Activated CD4-positive, alpha-beta T cell treated with anti-CD3 and anti-CD28 coated beads, Interleukin-10, Interleukin-2, amounts not matched to agents 100 ng/mL and 50 ng/mL, durations not matched to agents 16 hours and 8 hours (primary cell): ENCODE results near the gene HSDL2.
"Not testable (repeated sequence)": the region's sequence is repeated elsewhere in the genome, so short reads cannot be mapped to it uniquely, and the experiment has no call there.

Experiments
- DNase-seq: peaks from one replicate; pipeline ENCODE4 v3.0.0-alpha.2; 2020

The HSDL2 gene

DNA sequence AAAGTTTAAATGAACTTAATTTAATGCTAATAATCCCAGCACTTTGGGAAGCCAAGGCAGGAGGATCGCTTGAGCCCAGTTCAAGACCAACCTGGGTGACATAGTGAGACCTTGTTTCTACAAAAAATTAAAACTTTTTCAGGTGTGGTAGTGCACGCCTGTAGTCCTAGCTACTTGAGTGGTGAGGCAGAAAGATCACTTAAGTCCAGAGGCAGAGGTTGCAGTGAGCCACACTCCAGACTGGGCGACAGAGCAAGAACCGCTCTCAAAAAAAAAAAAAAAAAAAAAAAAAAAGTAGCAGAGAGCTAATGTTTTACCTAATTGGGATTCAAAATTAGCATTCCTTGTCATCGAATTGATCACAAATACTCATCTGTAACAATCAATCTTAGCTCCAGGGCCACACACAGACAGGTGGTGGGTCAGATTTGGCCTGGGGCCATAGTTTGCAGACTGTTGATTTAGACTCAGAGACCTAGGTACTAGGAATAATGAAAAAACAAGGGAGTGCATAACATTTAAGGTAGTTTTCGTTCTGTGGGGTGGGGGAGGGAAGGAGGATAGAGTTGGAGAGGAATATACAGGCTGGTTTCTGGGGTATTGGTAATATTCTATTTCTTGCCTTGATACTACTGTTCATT is 21.4 kb downstream of the HSDL2 start:
- no peak for DNase-seq

DNA sequence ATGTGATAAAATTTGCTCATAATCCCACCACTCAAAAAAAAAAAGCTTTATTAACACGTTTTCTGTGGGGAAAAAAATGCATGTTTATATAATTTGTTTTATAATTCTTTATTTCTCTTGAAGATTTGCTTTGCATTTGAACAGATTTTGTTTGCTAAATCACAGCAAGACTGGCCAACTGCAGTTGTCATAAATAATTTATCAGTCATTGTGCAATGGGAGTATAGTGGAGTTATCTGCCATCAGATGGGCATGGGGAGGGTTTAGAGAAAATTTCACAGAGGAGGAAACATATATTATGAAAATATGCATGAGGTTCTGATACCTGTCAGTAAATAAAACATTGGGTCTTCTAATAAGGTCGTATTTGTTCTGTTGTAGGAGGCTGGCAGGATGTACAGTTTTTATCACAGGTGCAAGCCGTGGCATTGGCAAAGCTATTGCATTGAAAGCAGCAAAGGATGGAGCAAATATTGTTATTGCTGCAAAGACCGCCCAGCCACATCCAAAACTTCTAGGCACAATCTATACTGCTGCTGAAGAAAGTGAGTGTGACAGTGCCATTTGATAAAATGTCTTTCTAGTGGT is 23.8 kb downstream of the HSDL2 start:
- DNase-seq, result no peak

DNA sequence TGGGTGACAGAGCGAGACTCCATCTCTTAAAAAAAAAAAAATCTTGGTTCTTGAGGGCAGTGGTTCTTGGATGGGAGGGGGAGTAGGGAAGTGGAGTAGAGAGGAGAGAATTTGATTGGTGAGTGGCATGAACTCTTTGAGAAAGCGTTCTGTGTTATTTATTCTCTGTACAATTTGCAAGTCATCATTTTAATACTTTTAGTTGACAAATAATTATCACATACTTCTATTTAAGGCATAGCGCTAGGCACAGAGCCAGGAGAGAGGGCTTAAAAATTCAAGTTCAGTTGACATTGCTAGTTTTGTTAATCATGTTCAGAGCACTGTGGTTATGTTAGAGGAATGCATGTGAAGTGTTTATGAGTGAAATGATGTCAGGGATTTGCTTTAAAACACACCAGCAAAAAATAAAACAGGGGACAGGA is 24.6 kb downstream of the HSDL2 start:
- no peak for DNase-seq

DNA sequence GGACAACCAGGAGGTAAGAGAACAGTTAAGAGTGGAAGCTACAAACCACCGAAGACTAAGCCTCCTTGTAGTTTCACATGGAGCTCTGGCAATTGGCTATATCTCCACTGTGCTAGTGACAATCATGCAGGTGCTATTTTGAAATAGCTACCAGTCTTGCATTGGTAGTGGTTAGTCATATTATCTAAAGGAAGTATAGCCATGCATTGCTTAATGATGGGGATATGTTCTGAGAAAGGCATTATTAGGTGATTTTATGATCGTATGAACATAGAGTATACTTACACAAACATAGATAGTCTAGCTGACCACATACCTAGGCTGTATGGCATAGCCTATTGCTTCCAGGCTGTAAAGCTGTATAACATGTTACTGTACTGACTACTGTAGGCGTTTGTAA is 28.4 kb downstream of the HSDL2 start:
- no peak for DNase-seq

DNA sequence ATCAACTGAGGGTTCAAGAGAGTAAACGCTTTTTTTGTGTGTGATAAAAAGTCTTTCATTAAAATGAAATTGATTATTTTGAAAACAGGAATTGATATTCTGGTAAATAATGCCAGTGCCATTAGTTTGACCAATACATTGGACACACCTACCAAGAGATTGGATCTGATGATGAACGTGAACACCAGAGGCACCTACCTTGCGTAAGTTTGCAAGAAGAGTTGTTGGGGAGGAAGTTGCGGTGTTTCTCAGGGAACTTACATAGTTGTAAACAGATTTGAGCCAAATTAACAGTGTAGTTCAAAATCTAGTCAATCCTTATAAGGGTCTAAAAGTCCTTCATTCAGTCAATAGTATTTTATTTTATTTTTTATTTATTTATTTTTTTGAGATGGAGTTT is 28.9 kb downstream of the HSDL2 start:
- DNase-seq, result no peak

DNA sequence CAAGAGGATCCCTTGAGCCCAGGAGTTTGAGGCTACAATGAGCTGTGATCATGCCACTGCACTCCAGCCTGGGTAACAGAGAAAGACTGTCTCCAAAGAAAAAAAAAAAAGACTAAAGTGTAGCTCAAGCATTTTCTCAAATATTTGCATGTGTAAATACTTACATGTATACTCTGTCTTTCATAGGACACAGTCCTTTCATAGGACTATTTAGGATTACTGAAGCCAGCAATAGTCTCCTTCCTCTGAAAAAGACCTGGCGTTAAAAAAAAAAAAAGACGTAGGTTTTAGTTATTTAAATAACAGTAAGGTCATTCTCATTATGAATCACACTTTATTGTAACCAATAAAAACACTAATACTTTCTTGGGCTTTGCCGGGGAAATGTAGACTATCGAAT is 29.9 kb downstream of the HSDL2 start:
- no peak for DNase-seq

DNA sequence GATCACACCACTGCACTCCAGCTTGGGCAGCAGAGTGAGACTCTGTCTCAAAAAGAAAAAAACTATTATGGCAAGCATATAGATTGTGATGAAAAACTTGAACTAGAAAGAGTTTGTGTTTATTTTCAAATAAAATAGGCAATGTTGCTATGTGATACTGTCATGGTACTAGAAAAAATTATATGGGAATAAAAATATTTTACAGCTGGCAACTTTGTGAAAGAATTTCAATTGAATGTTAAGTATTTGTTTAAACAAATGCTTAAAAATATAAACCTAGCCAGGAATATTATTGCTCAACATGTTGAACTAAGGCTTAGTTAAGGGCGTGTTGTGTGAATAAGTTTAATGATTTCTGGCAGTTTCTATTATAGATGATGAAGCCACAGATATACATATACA is 31.7 kb downstream of the HSDL2 start:
- DNase-seq, result no peak

DNA sequence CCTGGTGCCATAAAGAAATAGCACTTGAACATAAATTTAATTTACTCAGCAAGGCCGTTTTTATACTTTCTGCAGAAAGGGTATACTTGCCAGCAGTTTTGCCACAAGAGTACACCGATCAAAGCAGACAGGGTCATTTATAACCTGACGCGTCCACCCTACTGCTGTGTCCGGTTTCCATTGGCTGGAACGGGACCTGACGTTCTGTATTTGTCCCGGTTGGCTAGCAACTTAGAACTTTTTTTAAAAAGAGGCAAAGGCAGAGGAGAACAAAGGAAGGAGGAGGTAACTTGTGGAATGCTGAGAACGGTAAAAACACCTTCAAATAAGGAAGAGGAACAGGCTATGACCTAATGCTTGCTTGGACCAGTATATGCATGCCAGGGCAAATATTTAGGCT is 33.8 kb downstream of the HSDL2 start:
- DNase-seq, result not testable (repeated sequence)

DNA sequence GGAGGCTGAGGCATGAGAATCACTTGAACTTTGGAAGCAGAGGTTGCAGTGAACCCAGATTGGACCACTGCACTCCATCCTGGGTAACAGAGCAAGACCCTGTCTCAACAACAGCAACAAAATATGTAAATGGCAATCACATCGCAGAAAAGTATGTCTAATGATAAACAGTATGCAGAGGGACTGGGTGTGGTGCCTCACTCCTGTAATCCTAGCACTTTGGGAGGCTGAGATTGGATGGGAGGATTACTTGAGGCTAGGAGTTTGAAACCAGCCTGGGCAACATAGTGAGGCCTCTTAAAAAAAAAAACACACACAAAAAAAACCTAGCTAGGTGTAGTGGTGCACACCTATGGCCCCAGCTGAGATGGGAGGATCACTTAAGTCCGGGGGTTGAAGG is 40.3 kb downstream of the HSDL2 start:
- DNase-seq, result no peak

DNA sequence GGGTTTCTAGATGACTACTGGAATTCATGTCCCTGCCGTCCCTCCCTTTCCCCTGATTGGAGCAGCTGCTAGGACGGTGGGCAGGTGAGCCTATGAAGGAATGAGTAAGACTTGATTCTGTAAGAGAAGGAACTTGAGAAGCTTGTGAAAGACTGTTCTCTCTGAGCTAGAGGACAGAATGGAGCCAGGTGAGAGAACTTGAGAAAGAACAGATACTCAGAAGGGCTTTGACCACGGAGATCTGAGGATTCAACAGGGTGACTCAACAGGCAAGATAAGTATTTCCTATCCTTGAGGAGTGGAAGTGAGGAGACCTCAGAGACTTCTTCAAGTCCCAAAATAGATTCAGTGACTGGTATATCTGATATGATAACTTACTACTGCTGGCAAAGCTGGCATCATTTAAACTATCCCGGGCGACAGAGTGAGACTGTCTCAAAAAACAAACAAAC is 41.9 kb downstream of the HSDL2 start:
- peak; percentile 4 for DNase-seq

DNA sequence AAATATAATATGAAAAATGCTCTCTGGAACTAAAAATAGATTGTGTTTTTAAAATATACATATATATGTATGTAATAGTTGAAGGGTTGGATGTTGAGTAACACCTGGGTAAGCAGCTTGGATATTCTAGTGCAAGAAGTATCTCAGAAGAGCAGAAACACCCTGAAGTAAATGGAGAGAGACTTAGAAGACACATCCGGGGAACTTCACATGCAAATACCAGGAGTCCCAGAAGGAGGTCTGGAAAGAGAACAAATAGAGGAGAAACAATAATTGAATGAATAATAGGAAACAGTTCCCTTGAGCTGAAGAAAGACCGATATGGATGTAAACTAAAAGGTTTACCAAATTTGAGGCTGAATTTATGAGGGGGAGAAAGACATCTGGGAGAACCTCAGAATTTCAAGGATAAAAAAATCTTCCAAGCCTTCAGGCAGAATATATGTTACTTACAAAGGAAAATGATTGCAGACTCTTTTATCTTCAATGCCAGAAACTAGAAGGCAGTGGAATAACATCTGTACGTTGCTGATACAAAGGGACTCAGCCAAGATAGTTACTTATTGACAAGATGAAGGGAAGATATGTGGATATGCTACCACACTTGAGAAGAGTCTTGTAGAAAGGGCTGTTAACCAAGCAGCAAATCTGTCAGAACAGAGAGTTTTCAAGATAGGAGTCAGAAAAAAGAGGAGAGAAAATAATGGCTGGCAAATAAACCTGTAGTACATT is 42.7 kb downstream of the HSDL2 start:
- DNase-seq, result no peak

DNA sequence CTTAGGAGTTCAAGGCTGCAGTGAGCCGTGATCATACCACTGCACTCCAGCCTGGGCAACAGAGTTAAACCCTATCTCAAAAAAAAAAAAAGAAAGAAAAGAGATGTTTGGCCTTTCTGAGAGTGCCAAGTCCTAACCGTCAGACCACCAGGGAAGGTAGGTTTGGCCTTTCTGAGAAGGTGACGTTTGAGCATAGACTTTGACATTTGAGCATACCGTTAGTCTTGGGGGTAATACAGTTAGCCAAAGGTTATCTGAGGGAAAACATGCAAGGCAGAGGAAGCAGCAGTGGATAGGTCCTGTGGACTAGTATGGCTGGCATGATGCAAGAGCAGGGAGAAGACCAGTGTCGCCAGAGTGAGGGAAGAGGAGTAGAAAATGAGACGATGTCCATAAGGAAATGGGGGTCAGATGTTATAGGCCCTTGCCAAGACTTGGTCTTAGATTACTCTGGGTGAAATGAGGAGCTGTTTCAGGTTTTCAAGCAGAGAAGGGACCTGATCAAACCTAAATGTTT is 50.2 kb downstream of the HSDL2 start:
- DNase-seq, result no peak

DNA sequence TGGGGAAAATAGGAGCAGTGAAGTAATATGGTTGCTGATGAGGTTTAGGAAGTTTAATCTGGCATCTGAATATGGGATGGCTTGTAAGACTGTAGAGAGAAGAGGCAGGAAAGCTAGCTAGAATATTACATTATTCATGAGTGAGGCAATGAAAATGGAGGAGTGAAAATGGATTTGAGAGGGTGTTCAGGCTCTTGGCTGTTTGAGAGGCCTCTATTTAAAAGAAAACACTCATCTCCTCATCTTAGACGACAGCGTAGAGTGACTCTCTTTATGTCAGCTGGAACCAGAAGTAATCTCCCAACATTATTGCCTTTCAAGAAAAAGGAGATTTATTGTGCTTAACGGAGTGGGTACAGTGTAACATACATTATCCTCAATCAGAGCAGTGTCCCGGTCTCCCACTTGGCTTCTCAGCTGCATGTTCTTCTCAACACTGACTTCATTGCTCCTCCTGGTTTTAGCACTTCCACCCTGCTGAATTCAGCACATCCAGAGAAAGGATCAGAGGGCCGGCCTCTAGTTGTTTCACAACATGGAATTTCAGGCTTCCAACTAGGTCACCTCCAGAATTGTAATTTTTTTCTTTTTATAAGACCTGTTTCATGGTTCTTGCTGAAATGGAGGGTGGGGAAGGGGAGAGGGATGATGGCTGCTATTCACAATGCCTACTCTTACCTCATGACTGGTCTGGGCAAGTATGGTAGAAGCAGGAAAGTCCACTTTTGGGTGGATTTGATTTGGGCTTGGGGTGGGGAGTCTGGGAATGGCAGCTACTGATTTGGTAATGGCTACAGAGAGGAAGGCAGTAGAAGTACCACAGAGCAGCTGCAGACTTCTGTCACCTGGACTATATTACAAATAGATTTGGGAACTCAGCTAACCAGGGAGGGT is 53.8 kb downstream of the HSDL2 start:
- no peak for DNase-seq

DNA sequence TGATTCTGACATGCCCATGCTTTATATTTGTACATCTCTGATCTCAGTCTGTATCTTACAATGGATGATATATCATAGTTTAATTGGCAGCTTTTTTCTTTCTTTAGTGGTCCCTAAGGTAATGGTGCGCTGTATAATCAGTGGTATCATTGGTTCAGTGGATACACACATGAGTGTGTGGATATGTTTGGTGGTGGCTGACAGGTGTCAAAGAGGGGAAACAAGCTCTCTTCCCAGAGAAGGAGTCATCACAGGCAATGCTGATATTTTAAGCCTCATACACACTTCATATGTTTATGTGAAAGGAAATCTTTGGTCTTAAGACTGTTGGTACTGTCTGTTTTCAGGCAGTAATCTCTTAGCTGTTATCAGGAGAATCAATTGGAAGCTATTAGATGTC is 54.6 kb downstream of the HSDL2 start:
- no peak for DNase-seq

DNA sequence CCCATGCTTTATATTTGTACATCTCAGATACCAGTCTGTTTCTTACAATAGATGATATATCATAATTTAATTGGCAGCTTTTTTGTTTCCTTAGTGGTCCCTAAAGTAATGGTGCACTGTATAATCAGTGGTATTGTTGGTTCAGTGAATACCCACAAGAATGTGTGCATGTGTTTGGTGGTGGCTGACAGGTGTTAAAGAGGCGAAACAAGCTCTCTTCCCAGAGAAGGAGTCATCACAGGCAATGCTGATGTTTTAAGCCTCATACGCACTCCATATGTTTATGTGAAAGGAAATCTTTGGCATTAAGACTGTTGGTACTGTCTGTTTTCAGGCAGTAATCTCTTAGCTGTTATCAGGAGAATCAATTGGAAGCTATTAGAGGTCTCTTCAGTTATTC is 57.5 kb downstream of the HSDL2 start:
- no peak for DNase-seq

DNA sequence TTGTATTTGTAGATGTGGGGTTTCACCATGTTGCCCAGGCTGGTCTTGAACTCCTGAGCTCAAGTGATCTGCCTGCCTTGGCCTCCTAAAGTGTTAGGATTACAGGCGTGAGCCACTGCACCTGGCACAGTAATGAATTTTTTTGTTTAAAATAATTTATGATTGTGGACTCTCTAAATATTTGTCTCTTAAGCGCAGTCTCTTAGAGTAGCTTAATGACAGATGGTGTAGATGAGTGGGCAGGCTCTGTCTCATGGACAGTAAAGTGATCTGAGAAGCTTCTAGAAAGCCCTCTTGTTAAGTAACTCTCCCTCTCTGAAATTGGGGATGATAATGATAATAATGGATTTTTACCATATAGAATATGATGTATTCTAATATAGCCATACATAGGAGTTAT is 59.3 kb downstream of the HSDL2 start:
- no peak for DNase-seq

DNA sequence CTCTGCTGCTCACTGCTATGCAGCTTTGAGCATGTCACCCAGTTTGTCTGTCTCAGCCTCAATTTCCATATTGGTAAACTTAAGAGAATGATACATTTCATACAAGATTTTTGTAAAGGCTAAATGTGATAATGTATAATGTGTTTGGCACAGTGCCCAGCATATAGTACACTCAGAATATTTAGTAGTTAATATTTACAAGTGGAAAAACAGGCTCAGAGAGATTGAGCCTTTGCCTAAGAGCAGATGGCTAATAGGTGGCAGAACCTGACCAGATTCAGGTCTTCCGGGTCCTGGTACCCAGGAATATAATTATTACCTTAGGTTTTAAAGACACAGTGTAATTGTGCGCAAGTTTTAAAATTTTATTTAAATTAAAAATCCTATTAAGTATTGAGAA is 59.9 kb downstream of the HSDL2 start:
- DNase-seq, result no peak

DNA sequence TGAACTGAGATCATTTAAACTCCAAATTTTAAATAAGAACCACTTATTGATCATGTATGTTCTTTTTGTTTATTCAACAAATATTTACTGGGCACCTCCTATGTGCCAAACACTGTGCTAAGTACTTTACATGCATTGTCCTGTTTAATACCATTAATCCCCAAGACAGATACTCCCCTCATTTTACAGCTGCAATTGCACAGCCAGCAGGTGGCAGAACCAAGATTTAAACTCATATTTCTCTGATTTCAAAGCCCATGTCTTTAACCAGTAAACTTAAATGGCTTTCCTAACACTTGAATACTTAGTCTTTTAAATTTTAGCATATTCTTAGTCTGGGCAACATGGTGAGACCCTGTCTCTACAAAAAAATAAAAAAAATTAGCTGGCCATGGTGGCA is 63.3 kb downstream of the HSDL2 start:
- DNase-seq, result peak; percentile 10

DNA sequence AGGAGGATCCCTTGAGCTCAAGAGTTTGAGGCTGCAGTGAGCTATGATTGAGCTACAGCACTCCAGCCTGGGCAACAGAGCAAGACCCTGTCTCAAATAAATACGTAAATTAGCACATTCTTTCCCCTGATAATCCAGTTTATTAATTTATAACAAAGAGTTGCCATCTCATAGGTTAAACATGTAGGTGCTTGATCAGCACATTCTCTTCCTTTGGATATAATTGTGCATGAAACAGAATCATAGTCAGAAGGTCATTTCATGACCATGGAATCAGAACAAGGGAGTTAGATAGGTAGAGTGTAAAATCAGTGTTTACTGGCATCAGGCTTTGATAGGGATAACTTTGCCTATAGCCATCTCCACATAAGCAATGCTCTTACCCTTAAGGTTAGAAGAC is 63.7 kb downstream of the HSDL2 start:
- no peak for DNase-seq

DNA sequence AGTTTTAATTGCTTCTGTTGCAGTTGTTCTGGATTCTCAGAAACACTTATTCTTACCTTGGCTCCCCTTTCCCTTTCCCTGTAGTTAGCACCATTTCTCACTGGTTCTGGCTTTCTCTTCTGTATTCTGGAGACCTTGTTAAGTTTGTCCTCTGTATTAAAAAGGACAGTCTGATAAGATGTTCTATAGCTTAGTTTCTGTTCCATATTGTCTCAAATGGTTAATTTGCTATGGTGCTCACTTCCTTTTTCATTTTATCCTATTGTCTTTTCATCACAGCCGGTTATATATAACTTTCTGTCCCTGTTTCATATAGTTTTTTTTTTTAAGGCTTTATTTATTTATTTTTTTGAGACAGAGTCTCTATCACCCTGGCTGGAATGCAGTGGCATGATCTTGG is 65.3 kb downstream of the HSDL2 start:
- DNase-seq, result no peak

DNA sequence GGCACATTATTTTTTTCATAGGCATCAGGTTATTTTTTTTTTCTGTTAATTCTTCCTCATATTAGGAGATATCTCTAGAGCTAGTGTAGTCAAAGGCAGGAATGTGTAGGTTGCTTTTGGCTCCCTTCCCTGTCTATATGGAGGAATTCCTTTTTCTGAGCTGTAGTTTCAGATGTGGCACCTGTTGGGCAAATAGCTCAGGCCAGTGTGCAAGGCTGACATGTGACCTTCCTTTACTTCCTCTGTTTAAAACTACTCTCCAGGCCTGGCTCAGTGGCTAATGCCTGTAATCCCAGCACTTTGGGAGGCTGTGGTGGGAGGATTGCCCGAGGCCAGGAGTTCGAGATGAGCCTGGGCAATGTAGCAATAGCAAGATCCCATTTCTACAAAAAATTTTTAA is 66.2 kb downstream of the HSDL2 start:
- no peak for DNase-seq

DNA sequence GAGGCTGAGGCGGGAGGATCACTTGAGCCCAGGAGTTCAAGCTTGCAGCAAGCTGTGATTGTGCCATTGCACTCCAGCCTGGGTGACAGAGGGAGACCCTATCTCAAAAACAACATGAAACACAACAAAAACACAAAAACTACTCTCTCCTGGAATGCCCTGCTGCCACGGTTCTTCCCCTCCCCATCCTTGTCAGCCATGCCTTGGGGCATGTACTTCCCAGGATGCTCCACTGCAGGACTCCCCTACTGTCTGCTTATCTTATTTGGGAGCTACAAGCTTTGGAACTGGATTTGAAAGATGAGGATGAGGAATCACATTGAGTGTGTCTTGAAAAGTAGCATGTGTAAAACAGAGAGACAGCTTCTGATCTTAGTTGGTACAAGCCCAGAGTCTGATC is 66.6 kb downstream of the HSDL2 start:
- no peak for DNase-seq

DNA sequence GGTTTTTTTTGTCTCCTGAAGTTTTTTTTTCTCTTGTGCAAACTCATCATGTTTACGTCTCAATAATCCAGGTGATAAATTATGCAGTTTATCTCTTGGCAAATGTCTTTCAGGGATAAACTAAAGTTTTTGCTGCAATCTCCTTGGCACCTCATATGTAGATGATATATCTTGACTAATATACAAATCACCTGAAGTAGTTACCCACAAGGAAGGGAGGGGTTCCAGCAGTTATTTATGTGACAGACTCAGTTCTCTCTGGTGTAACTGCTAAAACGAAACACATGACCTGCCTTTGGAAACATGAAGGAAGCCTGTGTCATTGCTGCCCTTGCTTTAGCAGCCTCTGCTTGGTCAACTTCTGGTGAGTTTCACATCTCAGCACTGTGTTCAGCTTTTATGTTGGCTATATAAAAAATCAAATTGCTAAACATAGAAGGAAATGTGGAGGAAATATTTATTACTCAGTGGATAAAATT is 67.4 kb downstream of the HSDL2 start:
- DNase-seq, result no peak
